GM23338 (cell line): Measurements from ENCODE around the gene FGF2. TPM values are rescaled to one million over a fixed set of nuclear protein-coding genes. Genes with fewer than 3 reads are reported as not detected.

Experiments used
- ATAC-seq: fragments of 200-7000 bp; cut with Tn5 transposase; 3 replicates; pipeline ENCODE4 v1.9.1; 2020
- DNase-seq: peaks from one replicate; pipeline ENCODE4 v3.0.0-alpha.2; 2015; ENCODE audit warnings: low spot score
- H2AFZ ChIP-seq: fragments of 200-600 bp; sonication (generic); 2 replicates; pipeline ENCODE4 v1.8.0; 2016; ENCODE audit warnings: antibody characterized with exemption, mild to moderate bottlenecking, moderate library complexity
- H3F3A ChIP-seq: fragments of 200-600 bp; sonication (generic); replicated peaks from 2 replicates; pipeline ENCODE4 v1.8.0; 2017; ENCODE audit warnings: antibody characterized with exemption, mixed run types, low read depth
- H3K27ac ChIP-seq: fragments of 200-600 bp; sonication (generic); 2 replicates; pipeline ENCODE4 v1.6.1; 2016; ENCODE audit warnings: low read depth
- H3K27me3 ChIP-seq: fragments of 200-600 bp; sonication (generic); 2 replicates; pipeline ENCODE4 v1.8.0; 2016; ENCODE audit warnings: mild to moderate bottlenecking, mixed run types, moderate library complexity; ENCODE audit not compliant: insufficient read depth
- H3K36me3 ChIP-seq: fragments of 200-600 bp; sonication (generic); 2 replicates; pipeline ENCODE4 v1.8.0; 2016; ENCODE audit warnings: mild to moderate bottlenecking; ENCODE audit not compliant: insufficient read depth
- H3K4me1 ChIP-seq: fragments of 200-600 bp; sonication (generic); 2 replicates; pipeline ENCODE4 v1.8.0; 2016; ENCODE audit warnings: mild to moderate bottlenecking, moderate library complexity; ENCODE audit not compliant: insufficient read depth
- H3K4me2 ChIP-seq: fragments of 200-600 bp; sonication (generic); 2 replicates; pipeline ENCODE4 v1.7.1; 2017; ENCODE audit warnings: mixed run types
- H3K4me3 ChIP-seq: fragments of 200-600 bp; sonication (generic); 2 replicates; pipeline ENCODE4 v1.6.1; 2016; ENCODE audit warnings: mixed run types
- H3K79me2 ChIP-seq: fragments of 200-600 bp; sonication (generic); replicated peaks from 2 replicates; pipeline ENCODE4 v1.8.0; 2017; ENCODE audit warnings: mild to moderate bottlenecking; ENCODE audit not compliant: insufficient read depth
- H3K9me2 ChIP-seq: fragments of 200-600 bp; sonication (generic); 2 replicates; pipeline ENCODE4 v1.8.0; 2017; ENCODE audit not compliant: insufficient read depth
- H4K20me1 ChIP-seq: fragments of 200-600 bp; sonication (generic); replicated peaks from 2 replicates; pipeline ENCODE4 v1.8.0; 2017; ENCODE audit warnings: mild to moderate bottlenecking; ENCODE audit not compliant: insufficient read depth
- H3K27ac Mint-ChIP-seq: 2 replicates; pipeline ENCODE4 v1.8.0; 2020; ENCODE audit warnings: inconsistent platforms, mild to moderate bottlenecking, moderate library complexity, mixed read lengths
- H3K27me3 Mint-ChIP-seq: 3 replicates; pipeline ENCODE4 v1.8.0; 2022; ENCODE audit warnings: low read depth, mild to moderate bottlenecking, moderate library complexity, mixed read lengths, inconsistent platforms; ENCODE audit not compliant: insufficient read depth, poor library complexity
- H3K36me3 Mint-ChIP-seq: 3 replicates; pipeline ENCODE4 v1.8.0; 2021; ENCODE audit warnings: low read depth, mild to moderate bottlenecking, inconsistent platforms, moderate library complexity, mixed read lengths
- H3K4me1 Mint-ChIP-seq: 3 replicates; pipeline ENCODE4 v1.8.0; 2020; ENCODE audit warnings: mild to moderate bottlenecking, inconsistent platforms, mixed read lengths
- H3K4me3 Mint-ChIP-seq: 3 replicates; pipeline ENCODE4 v1.8.0; 2021; ENCODE audit warnings: moderate library complexity, mild to moderate bottlenecking, inconsistent platforms, mixed read lengths
- H3K9me3 Mint-ChIP-seq: 3 replicates; pipeline ENCODE4 v1.8.0; 2020; ENCODE audit warnings: moderate library complexity, mild to moderate bottlenecking, inconsistent platforms, mixed read lengths
- CREB1 ChIP-seq: fragments of 250-450 bp; sonication (Bioruptor Pico); IDR thresholded peaks from 2 replicates; pipeline ENCODE4 v1.5.0; 2020; ENCODE audit warnings: low read depth, mild to moderate bottlenecking, moderate library complexity
- CTCF ChIP-seq, 2 experiments: fragments of 200-600 bp in 1 of 2; sonication (generic) in 1 of 2; conservative IDR thresholded peaks; 2 replicates each; pipeline versions ENCODE4 v1.5.1 to v1.6.1; 2016 to 2017; ENCODE audit warnings: antibody characterized with exemption in 2 of 2, low read depth in 2 of 2, mild to moderate bottlenecking in 2 of 2, moderate library complexity in 1 of 2
- ETS1 ChIP-seq: IDR thresholded peaks from 2 replicates; pipeline ENCODE4 v1.6.1; 2016; ENCODE audit warnings: antibody characterized with exemption
- EZH2 ChIP-seq: fragments of 200-600 bp; sonication (generic); IDR thresholded peaks from one replicate; pipeline ENCODE4 v1.8.0; 2017; ENCODE audit warnings: antibody characterized with exemption, mild to moderate bottlenecking, low read depth; ENCODE audit not compliant: unreplicated experiment
- EZH2phosphoT487 ChIP-seq: fragments of 200-600 bp; sonication (generic); IDR thresholded peaks from one replicate; pipeline ENCODE4 v1.8.1; 2018; ENCODE audit warnings: antibody characterized with exemption; ENCODE audit not compliant: unreplicated experiment
- JUNB ChIP-seq: IDR thresholded peaks from one replicate; pipeline ENCODE4 v1.6.1; 2016; ENCODE audit warnings: antibody characterized with exemption; ENCODE audit not compliant: unreplicated experiment
- NANOG ChIP-seq: IDR thresholded peaks from 2 replicates; pipeline ENCODE4 v1.6.1; 2016; ENCODE audit warnings: antibody characterized with exemption, borderline replicate concordance
- POLR2AphosphoS5 ChIP-seq: IDR thresholded peaks from 2 replicates; pipeline ENCODE4 v1.6.1; 2016; ENCODE audit warnings: antibody characterized with exemption, low read depth
- REST ChIP-seq: IDR thresholded peaks from one replicate; pipeline ENCODE4 v1.6.1; 2018; ENCODE audit warnings: antibody characterized with exemption; ENCODE audit not compliant: unreplicated experiment
- STAT1 ChIP-seq: IDR thresholded peaks from one replicate; pipeline ENCODE4 v1.6.1; 2016; ENCODE audit warnings: antibody characterized with exemption; ENCODE audit not compliant: unreplicated experiment
- ZNF114 ChIP-seq: fragments of 250-450 bp; sonication (Bioruptor Pico); IDR thresholded peaks from 2 replicates; pipeline ENCODE4 v1.5.0; 2020; ENCODE audit warnings: mild to moderate bottlenecking, moderate library complexity
- ZNF331 ChIP-seq: fragments of 250-450 bp; sonication (Bioruptor Pico); IDR thresholded peaks from 2 replicates; pipeline ENCODE4 v1.5.0; 2020; ENCODE audit warnings: low read depth, mild to moderate bottlenecking, moderate library complexity
- ZNF462 ChIP-seq: fragments of 250-450 bp; sonication (Bioruptor Pico); IDR thresholded peaks from 2 replicates; pipeline ENCODE4 v1.5.0; 2020; ENCODE audit warnings: mild to moderate bottlenecking, moderate library complexity
- polyA plus RNA-seq: library from polyadenylated mRNA; unstranded; fragments of >200 nt; fragmentation: Nextera tagmentation; extraction: Ambion mirVana; gene quantifications from 2 replicates; pipeline ENCODE4 v1.2.1, GENCODE V29; 2016
- total RNA-seq: library from RNA; depleted of rRNA; stranded (reverse); fragments of >200 nt; shearing (Covaris generic); gene quantifications from 2 replicates; pipeline ENCODE4 v1.2.3, GENCODE V29; 2014

FGF2 gene
- total and polyA plus RNA-seq, 2 experiments from 2014 or later: 28.3 to 84.4 TPM

GRCh38 chr4:122890147-122890795 lies 63.6 kb downstream of the FGF2 start:
- no peaks in the 10 kb centered on the region for H3K27me3 Mint-ChIP-seq
- peaks cover 61% of the 10 kb centered on the region for H3K36me3 Mint-ChIP-seq
- peaks cover 7% of the 10 kb centered on the region; the same call in 1 of the 2 replicates for H3F3A ChIP-seq
- H2AFZ ChIP-seq: no peak overlapping the region
- TF ChIP-seq NANOG (no peak), ZNF331 (no peak), REST (no peak), POLR2AphosphoS5 (no peak), ZNF462 (CRISPR knock-in tag) (no peak), CTCF (conservative IDR thresholded peaks at IDR 0.05; ENCODE audit: low read depth in 2 of 2) (no peak), STAT1 (no peak), EZH2 (no peak), ETS1 (no peak), JUNB (no peak), ZNF114 (CRISPR knock-in tag) (no peak), EZH2phosphoT487 (no peak), CREB1 (CRISPR knock-in tag) (no peak)
- H3K9me2 ChIP-seq: no peaks in the 10 kb centered on the region
- DNase-seq: no peak
- H3K79me2 ChIP-seq: peaks cover 58% of the 10 kb centered on the region
- H3K27ac Mint-ChIP-seq: no peak overlapping the region
- H3K4me2 ChIP-seq: no peak overlapping the region
- no peaks in the 10 kb centered on the region for H3K9me3 Mint-ChIP-seq
- peaks cover 12% of the 10 kb centered on the region; the same call in 1 of the 2 replicates for H3K36me3 ChIP-seq
- no peak for ATAC-seq
- no peaks in the 10 kb centered on the region for H3K27me3 ChIP-seq
- no peak overlapping the region for H3K27ac ChIP-seq
- H3K4me1 ChIP-seq: no peaks in the 10 kb centered on the region
- peaks cover 2% of the 10 kb centered on the region; the same call in 1 of the 3 replicates for H3K4me1 Mint-ChIP-seq
- no peak overlapping the region for H3K4me3 ChIP-seq
- H4K20me1 ChIP-seq: no peaks in the 10 kb centered on the region; the same call in 1 of the 2 replicates
- no peak overlapping the region for H3K4me3 Mint-ChIP-seq
